HUES48 (cell line): ENCODE data around the gene CLIC3.

Experiments used
- H3K27ac ChIP-seq: one replicate; pipeline ENCODE4 v1.7.0; 2013; ENCODE audit warnings: low read depth, low read length, inconsistent platforms
- H3K27me3 ChIP-seq: 2 replicates; pipeline ENCODE4 v1.6.1; 2013; ENCODE audit warnings: mild to moderate bottlenecking, low read length; ENCODE audit not compliant: control insufficient read depth, insufficient read depth
- H3K36me3 ChIP-seq: 2 replicates; pipeline ENCODE4 v1.6.1; 2013; ENCODE audit warnings: low read length; ENCODE audit not compliant: control insufficient read depth, insufficient read depth
- H3K4me1 ChIP-seq: 2 replicates; pipeline ENCODE4 v1.6.1; 2013; ENCODE audit warnings: mild to moderate bottlenecking, low read length; ENCODE audit not compliant: control insufficient read depth, insufficient read depth
- H3K4me3 ChIP-seq: 2 replicates; pipeline ENCODE4 v1.5.1; 2013; ENCODE audit warnings: mild to moderate bottlenecking, low read depth, low read length
- H3K9ac ChIP-seq: 2 replicates; pipeline ENCODE4 v1.6.1; 2013; ENCODE audit warnings: mild to moderate bottlenecking, low read depth, low read length, moderate library complexity
- H3K9me3 ChIP-seq: 2 replicates; pipeline ENCODE4 v1.6.1; 2013; ENCODE audit warnings: low read length; ENCODE audit not compliant: control insufficient read depth, insufficient read depth

Gene CLIC3

DNA sequence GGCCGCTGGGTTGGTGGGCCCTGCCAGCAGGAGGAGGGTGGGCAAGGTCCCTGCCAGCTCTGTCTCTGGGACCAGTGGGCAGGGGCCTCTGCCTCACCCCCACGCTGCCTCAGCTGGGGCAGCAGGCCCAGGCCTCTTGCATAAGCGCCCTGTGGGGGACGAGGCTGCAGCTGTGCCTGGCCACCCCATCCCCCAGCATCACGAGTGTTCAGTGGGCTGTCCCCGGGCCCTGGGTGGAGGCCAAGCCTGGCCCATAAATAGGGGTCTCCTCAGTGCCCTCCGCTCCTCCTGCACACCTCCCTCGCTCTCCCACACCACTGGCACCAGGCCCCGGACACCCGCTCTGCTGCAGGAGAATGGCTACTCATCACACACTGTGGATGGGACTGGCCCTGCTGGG is 19.1 kb downstream of the CLIC3 start, which contains the start of gene PTGDS:
Gene PTGDS, plus strand, starts transcription at position 282 of the 400 bp plus-strand sequence. Its CDS starts 75 bp downstream, at position 357.
- no peaks in the 10 kb centered on the region for H3K9me3 ChIP-seq
- H3K36me3 ChIP-seq: no peaks in the 10 kb centered on the region
- H3K27me3 ChIP-seq: peaks cover 10% of the 10 kb centered on the region
- H3K4me3 ChIP-seq: peak within 1 kb of the TSS; percentile 80
- H3K4me1 ChIP-seq: peaks cover 5% of the 10 kb centered on the region; the same call in 1 of the 2 replicates
- no peak within 1 kb of the TSS for H3K9ac ChIP-seq
- H3K27ac ChIP-seq: no peak within 1 kb of the TSS

DNA sequence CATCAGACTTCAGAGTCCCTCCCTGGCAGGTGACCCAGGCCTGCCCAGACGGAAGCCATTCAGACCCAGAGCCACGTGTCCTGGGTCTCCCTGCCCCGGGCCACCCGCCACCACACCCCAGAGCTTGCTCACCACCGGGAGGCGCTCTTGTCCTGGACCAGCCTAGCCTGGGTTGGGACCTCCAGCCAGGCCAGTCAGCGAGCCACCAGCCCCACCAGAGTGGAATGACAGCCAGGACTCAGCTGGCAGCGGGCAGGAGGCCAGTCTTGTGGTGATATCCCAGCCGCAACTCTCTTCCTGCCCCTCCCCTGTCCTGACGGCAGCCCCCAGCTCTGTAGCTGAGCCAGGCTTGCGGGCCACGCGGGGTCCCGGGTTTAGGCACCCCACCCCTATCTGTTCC is 20.7 kb downstream of the CLIC3 start:
- Histone ChIP-seq H3K27ac (no peak overlapping the region), H3K4me3 (no peak overlapping the region), H3K9ac (no peak overlapping the region), H3K36me3 (no peaks in the 10 kb centered on the region), H3K9me3 (no peaks in the 10 kb centered on the region), H3K4me1 (peaks cover 5% of the 10 kb centered on the region; the same call in 1 of the 2 replicates), H3K27me3 (peaks cover 10% of the 10 kb centered on the region)

DNA sequence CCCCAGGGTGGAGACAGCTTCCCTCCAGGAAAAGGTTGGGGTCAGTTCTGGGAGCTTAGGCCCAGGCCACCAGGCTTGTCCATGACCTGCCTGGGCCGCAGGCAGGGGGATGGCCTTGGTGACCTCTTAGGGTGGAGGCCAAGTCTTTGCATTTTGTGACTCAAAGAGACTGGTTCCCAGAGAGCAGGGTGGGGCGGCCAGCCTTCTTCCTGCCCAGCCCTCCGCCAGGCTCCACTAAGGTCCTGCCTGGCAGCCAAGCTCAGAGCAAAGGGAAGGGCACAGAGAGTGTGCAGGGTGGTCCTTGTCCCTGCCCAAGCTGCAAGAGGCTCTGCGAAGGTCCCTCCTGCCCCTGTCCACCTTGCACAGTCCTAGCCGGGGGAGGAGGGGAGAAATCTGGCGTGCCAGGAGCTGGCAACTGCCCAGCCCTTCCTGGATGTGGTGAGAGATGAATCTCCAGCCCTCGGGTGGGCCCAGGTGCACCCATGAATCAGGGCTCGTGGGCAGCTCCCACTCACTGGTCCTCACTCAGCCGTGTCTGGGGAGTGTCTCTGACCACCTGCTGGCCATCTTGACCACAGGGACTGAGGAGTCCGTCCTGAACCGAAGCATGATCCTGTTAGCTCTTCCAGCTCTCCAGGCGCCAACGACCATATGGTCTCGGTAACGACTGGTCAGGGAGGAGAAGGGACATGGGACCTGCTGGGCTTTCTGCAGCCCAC is 21.4 kb downstream of the CLIC3 start:
- no peak overlapping the region for H3K27ac ChIP-seq
- no peaks in the 10 kb centered on the region for H3K36me3 ChIP-seq
- no peaks in the 10 kb centered on the region for H3K9me3 ChIP-seq
- no peak overlapping the region for H3K9ac ChIP-seq
- H3K27me3 ChIP-seq: peaks cover 10% of the 10 kb centered on the region
- no peak overlapping the region for H3K4me3 ChIP-seq
- peaks cover 5% of the 10 kb centered on the region; the same call in 1 of the 2 replicates for H3K4me1 ChIP-seq

DNA sequence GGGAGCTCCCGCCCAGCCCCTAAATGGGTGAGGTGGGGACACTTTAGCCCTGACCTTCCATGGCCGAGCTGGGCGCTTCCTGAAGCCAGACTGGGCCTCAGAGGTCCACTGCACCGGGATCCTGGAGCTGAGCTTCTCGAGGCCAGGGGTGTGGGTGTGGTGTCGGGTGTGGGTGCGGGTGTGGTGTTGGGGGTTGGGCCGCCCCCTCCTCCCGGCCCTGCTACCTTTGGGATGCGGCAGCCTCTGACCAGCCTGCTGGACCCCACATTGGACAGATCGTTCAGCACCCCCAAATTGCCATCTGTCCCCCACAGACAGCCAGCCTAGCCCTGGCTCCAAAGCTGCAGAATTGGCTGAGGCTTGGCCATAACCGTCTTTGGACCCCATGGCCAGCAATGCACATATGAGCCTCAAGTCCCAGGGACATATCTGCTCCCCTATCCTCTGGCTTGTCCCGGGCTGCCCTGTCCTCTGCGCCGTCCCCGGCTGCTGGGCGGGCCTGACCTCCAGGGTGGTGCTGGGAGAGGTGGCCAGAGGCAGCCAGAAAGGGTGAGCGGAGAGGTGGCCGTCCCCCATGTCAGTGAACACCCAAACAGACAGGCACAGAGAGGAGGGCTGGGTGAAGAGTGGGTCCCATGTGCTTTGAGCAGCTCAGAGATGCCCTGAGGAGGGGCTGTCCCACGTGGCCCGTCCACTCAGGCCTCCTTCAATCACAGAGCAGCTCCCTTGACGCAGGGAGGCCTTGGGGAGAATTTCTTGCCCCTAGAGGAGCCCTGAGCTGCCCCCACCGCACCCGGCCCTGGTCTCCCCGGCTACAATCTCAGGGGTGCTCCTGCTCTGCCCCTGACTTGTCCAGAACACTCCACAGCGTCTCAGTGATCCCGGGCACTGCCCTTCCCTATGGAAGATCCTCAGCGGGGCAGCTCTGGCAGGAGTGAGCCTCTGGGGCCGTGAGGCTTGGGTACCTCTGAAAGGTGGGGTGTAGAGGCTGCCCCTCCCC is 22.4 kb downstream of the CLIC3 start:
- no peak overlapping the region for H3K4me3 ChIP-seq
- H3K9ac ChIP-seq: no peak overlapping the region
- H3K9me3 ChIP-seq: no peaks in the 10 kb centered on the region
- H3K27me3 ChIP-seq: peaks cover 10% of the 10 kb centered on the region
- peaks cover 5% of the 10 kb centered on the region; the same call in 1 of the 2 replicates for H3K4me1 ChIP-seq
- no peaks in the 10 kb centered on the region for H3K36me3 ChIP-seq
- no peak overlapping the region for H3K27ac ChIP-seq

DNA sequence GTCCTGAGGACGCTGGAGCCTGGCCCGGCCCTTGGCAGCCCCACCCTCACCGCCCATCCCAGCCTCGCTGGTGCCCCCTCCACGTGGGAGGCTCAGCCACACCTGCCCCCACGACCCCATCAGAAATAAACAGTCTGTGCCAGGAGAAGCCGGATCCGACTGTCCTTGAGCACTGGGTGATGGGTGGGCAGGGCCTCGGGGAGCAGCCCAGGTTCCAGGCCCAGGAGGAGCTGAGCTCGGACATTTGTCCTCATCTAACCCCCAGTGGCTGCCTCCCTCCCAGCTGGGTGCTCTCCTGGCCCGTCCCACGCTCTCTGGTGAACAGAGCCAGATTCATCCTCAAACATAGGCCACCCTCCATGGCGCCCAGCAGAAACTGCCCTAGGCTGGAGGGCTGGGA is 23.6 kb downstream of the CLIC3 start:
- H3K27me3 ChIP-seq: peaks cover 9% of the 10 kb centered on the region
- no peaks in the 10 kb centered on the region for H3K9me3 ChIP-seq
- H3K27ac ChIP-seq: no peak overlapping the region
- peaks cover 5% of the 10 kb centered on the region; the same call in 1 of the 2 replicates for H3K4me1 ChIP-seq
- H3K36me3 ChIP-seq: no peaks in the 10 kb centered on the region
- no peak overlapping the region for H3K4me3 ChIP-seq
- no peak overlapping the region for H3K9ac ChIP-seq

DNA sequence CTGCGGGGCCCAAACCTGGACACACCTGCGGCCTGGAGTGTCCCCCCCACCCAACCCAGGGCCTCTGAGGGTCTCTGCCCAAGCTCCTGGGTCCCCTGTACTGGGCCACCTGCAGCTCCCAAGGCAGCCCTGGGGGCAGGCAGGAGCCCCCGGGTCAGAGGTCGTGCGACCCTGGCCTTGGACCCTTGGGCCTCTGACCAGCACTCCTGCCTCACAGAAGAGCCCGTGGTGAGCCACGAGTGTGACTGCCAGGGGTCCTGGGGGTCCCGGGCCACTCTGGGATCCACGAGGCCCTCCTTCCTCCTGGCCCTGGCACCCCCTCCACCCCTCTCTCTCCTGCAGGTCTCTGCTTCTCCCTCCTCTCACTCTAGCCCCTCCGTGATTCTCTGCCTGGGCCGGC is 24.0 kb downstream of the CLIC3 start:
- Histone ChIP-seq H3K4me3 (no peak overlapping the region), H3K9me3 (no peaks in the 10 kb centered on the region), H3K36me3 (no peaks in the 10 kb centered on the region), H3K4me1 (peaks cover 3% of the 10 kb centered on the region; the same call in 1 of the 2 replicates), H3K9ac (no peak overlapping the region), H3K27ac (no peak overlapping the region), H3K27me3 (peaks cover 5% of the 10 kb centered on the region)

DNA sequence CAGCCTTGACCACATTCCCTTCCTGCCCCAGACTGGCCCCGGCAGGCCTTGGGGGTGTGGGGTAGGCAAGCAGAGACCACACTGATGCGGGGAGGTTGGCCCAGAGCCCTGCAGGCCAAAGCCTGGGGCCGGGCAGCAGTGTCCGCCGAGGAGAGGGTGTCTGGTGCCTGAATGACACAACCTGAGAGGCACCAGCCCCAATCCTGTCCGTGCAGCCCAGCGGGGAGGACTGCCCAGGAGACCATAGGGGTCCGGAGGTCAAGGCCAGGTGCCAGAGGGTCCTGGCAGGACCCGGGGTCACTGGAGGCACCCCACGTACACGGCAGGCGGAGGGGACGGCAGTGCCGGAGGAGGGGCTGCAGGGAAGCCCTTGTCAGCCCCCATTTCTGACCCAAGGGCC is 24.6 kb downstream of the CLIC3 start:
- Histone ChIP-seq H3K9ac (no peak overlapping the region), H3K4me3 (no peak overlapping the region), H3K9me3 (no peaks in the 10 kb centered on the region), H3K27me3 (0 out of 2 replicates have a peak, but pooled peaks cover under 1% of the 10 kb centered on the region), H3K27ac (no peak overlapping the region), H3K36me3 (no peaks in the 10 kb centered on the region), H3K4me1 (no peaks in the 10 kb centered on the region)

DNA sequence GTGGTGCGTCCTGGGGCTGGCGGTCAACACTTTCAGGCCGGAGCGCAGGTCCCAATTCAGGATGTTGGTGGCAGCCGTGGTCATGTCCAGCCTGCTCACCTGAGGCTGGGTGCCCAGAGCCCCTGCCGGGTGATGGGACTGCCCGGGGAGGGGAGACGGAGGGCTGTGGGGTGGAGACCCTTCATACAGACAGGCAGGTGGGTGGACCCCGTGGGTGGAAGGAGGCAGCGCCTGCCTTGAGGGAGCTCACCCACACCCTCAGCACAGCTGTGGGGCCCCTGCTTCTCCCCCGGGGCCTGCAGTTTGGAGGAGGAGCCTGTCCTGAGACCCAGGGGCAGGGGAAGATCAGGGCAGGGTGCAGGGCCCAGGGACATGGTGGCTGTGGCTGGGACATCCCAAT is 26.0 kb downstream of the CLIC3 start:
- H3K27me3 ChIP-seq: no peaks in the 10 kb centered on the region
- no peak overlapping the region for H3K27ac ChIP-seq
- no peaks in the 10 kb centered on the region for H3K9me3 ChIP-seq
- H3K9ac ChIP-seq: no peak overlapping the region
- no peaks in the 10 kb centered on the region for H3K36me3 ChIP-seq
- H3K4me1 ChIP-seq: peaks cover 2% of the 10 kb centered on the region; the same call in 1 of the 2 replicates
- H3K4me3 ChIP-seq: no peak overlapping the region

DNA sequence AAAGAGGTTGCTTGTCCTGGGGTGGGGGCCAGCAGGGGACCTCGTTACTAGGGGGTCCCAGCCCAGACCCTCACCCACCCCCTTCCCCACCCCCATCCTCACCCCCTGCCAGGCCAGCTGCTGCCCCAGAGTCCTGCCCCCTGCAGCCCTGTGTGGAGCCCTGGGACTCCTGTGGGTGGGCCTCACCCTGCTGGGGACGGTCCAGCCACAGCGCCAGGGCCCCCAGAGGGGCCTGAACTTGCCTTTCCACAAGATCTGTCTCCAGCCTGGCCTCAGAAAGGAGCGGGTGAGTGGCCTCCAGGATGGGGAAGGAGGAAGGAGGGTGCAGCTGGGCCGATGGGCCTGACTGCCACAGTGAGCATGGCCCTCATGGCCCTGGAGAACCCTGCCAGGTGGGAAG is 26.6 kb downstream of the CLIC3 start:
- Histone ChIP-seq H3K27ac (no peak overlapping the region), H3K27me3 (no peaks in the 10 kb centered on the region), H3K9ac (no peak overlapping the region), H3K36me3 (no peaks in the 10 kb centered on the region), H3K4me1 (peaks cover 2% of the 10 kb centered on the region; the same call in 1 of the 2 replicates), H3K9me3 (no peaks in the 10 kb centered on the region), H3K4me3 (no peak overlapping the region)

DNA sequence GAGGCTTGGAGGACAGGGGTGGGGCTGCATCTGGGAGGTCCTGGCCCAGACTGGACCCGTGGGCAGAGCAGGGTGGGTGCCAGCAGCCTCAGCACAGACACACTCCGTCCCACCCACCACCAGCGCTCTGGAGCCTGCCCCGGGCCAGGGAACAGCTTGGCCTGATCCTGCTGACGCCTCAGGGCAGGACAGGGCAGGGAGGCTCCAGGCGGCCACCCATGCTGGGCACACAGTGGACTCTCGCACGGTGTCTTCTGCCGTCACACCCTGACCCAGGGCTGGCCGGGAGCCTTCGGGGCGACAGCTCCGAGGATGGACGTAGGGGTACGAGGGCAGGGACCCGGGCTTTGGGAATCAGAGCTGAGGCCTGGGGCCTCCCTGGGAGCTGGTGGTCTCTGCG is 27.2 kb downstream of the CLIC3 start:
- Histone ChIP-seq H3K27me3 (no peaks in the 10 kb centered on the region), H3K9ac (no peak overlapping the region), H3K27ac (no peak overlapping the region), H3K4me3 (no peak overlapping the region), H3K4me1 (peaks cover 2% of the 10 kb centered on the region; the same call in 1 of the 2 replicates), H3K9me3 (no peaks in the 10 kb centered on the region), H3K36me3 (no peaks in the 10 kb centered on the region)
